K562 (cell line): Measurements from ENCODE around the gene FTSJ1. TPM values are rescaled to one million over a fixed set of nuclear protein-coding genes. Genes with fewer than 3 reads are reported as not detected.

Experiments
- BMI1 ChIP-seq: fragments of 150-350 bp; IDR thresholded peaks from 2 replicates; pipeline ENCODE4 v1.6.1; 2014; ENCODE audit warnings: low read length
- CBX1 ChIP-seq: sonication (generic); IDR thresholded peaks from 2 replicates; pipeline ENCODE4 v1.6.1; 2016; ENCODE audit warnings: antibody characterized with exemption, low read depth, mild to moderate bottlenecking
- CBX2 ChIP-seq: fragments of 200-600 bp; sonication (generic); IDR thresholded peaks from one replicate; pipeline ENCODE4 v1.6.1; 2012; ENCODE audit warnings: mild to moderate bottlenecking, low read length, inconsistent platforms; ENCODE audit not compliant: insufficient read depth, poor library complexity, severe bottlenecking
- CHD2 ChIP-seq: IDR thresholded peaks from 2 replicates; pipeline ENCODE4 v1.6.1; 2011; ENCODE audit warnings: low read depth, low read length
- DDX20 ChIP-seq: fragments of 450-650 bp; IDR thresholded peaks from 2 replicates; pipeline ENCODE4 v1.6.1; 2016; ENCODE audit warnings: missing genetic modification characterization, low read depth, mild to moderate bottlenecking, missing compliant biosample characterization, moderate library complexity
- E2F3 ChIP-seq: fragments of 250-450 bp; sonication (Bioruptor Pico); IDR thresholded peaks from 2 replicates; pipeline ENCODE4 v1.4.0; 2020; ENCODE audit warnings: mild to moderate bottlenecking
- EHMT2 ChIP-seq: fragments of 450-650 bp; IDR thresholded peaks from 2 replicates; pipeline ENCODE4 v1.6.1; 2018; ENCODE audit warnings: antibody characterized with exemption
- HNRNPLL ChIP-seq: fragments of 200-400 bp; formaldehyde crosslinking; IDR thresholded peaks from 2 replicates; pipeline ENCODE4 v1.6.1; 2017; ENCODE audit warnings: low read length, low read depth, mild to moderate bottlenecking; ENCODE audit not compliant: poor library complexity, severe bottlenecking
- ILF3 ChIP-seq: fragments of 450-650 bp; IDR thresholded peaks from 2 replicates; pipeline ENCODE4 v1.6.1; 2018; ENCODE audit warnings: antibody characterized with exemption, mild to moderate bottlenecking, moderate library complexity, borderline replicate concordance
- KDM5B ChIP-seq: fragments of 200-600 bp; sonication (generic); IDR thresholded peaks from 2 replicates; pipeline ENCODE4 v1.6.1; 2012; ENCODE audit warnings: low read depth, mild to moderate bottlenecking, moderate library complexity, low read length, control low read depth, inconsistent platforms; ENCODE audit not compliant: insufficient replicate concordance
- NR1H2 ChIP-seq: sonication (generic); formaldehyde crosslinking; IDR thresholded peaks from 2 replicates; pipeline ENCODE4 v1.4.0; 2020; ENCODE audit warnings: mild to moderate bottlenecking, missing genetic modification reagents
- NR3C1 ChIP-seq: sonication (generic); formaldehyde crosslinking; IDR thresholded peaks from 2 replicates; pipeline ENCODE4 v1.8.1; 2022; ENCODE audit warnings: missing genetic modification reagents
- POLR2H ChIP-seq: IDR thresholded peaks from 2 replicates; pipeline ENCODE4 v1.6.1; 2016; ENCODE audit warnings: missing genetic modification characterization, low read depth, mild to moderate bottlenecking, control low read depth, missing compliant biosample characterization, moderate library complexity
- RAD51 ChIP-seq: fragments of 450-650 bp; IDR thresholded peaks from 2 replicates; pipeline ENCODE4 v1.7.1; 2016; ENCODE audit warnings: low read depth, mild to moderate bottlenecking, borderline replicate concordance
- U2AF2 ChIP-seq: fragments of 200-400 bp; formaldehyde crosslinking; optimal IDR thresholded peaks from 2 replicates; pipeline ENCODE3; 2017; ENCODE audit warnings: low read depth, mild to moderate bottlenecking, low read length
- XRCC5 ChIP-seq: fragments of 200-400 bp; formaldehyde crosslinking; IDR thresholded peaks from 2 replicates; pipeline ENCODE4 v1.6.1; 2017; ENCODE audit warnings: low read depth, mild to moderate bottlenecking, low read length
- ZNF239 ChIP-seq: fragments of 250-450 bp; sonication (Bioruptor Pico); IDR thresholded peaks from 2 replicates; pipeline ENCODE4 v1.4.0; 2020; ENCODE audit warnings: mild to moderate bottlenecking
- ZNF263 ChIP-seq: sonication (generic); formaldehyde crosslinking; IDR thresholded peaks from 2 replicates; pipeline ENCODE4 v1.8.0; 2022; ENCODE audit warnings: mild to moderate bottlenecking, missing genetic modification reagents, borderline replicate concordance
- ZNF280A ChIP-seq: fragments of 450-650 bp; IDR thresholded peaks from 2 replicates; pipeline ENCODE4 v1.6.1; 2018; ENCODE audit warnings: mild to moderate bottlenecking, low read depth; ENCODE audit not compliant: partially characterized antibody
- ZNF592 ChIP-seq: fragments of 450-650 bp; IDR thresholded peaks from 2 replicates; pipeline ENCODE4 v1.6.1; 2017; ENCODE audit warnings: antibody characterized with exemption, mild to moderate bottlenecking
- ZNF76 ChIP-seq: fragments of 250-450 bp; sonication (Bioruptor Pico); IDR thresholded peaks from 2 replicates; pipeline ENCODE4 v1.4.0; 2020; ENCODE audit warnings: mild to moderate bottlenecking, moderate library complexity, borderline replicate concordance
- ZNF785 ChIP-seq: fragments of 250-450 bp; sonication (Bioruptor Pico); IDR thresholded peaks from 2 replicates; pipeline ENCODE4 v1.4.0; 2020; ENCODE audit warnings: mild to moderate bottlenecking
- polyA plus RNA-seq, 8 experiments: library from polyadenylated mRNA; depleted of rRNA in 4 of 8; stranded (reverse) in 5 of 8; unstranded in 3 of 8; fragments of >200 nt; fragmentation: Nextera tagmentation in 2 of 8; fragmentation: Illumina TruSeq in 1 of 8; extraction: Ambion mirVana in 2 of 8; extraction: Trizol in 1 of 8; gene quantifications; 2 replicates each; pipeline versions ENCODE4 v1.2.1 to v1.2.3, GENCODE V29; 2011 to 2014; ENCODE audit warnings: inconsistent platforms in 1 of 8, missing spikeins in 1 of 8
- total RNA-seq, 7 experiments: library from RNA; depleted of rRNA in 6 of 7; stranded (reverse); fragments of >200 nt in 6 of 7; fragmentation: Illumina TruSeq in 2 of 7; extraction: Trizol in 2 of 7; gene quantifications; 2 replicates each; pipeline versions ENCODE4 v1.2.1 to v1.2.3, GENCODE V29; 2011 to 2021; ENCODE audit warnings: low replicate concordance in 1 of 7

The FTSJ1 gene
- total and polyA plus RNA-seq, 9 of the 15 experiments (the other 6 are each of a cell fraction or from before 2014, with no cell fraction given), result 12.2 to 95.6 (median 71.6) TPM

GRCh38 chrX:48475774-48476577, at the start of gene FTSJ1 (continued):
- TF ChIP-seq ZNF76 (CRISPR knock-in tag) (no peak), ZNF280A (no peak), ZNF263 (peak; percentile 16; the same call in 1 of the 2 replicates), EHMT2 (no peak), ZNF239 (CRISPR knock-in tag) (no peak), NR3C1 (no peak), POLR2H (tag) (no peak), ZNF785 (no peak), ZNF592 (no peak), HNRNPLL (peak; percentile 71), CBX2 (no peak), U2AF2 (no peak), XRCC5 (0 out of 2 replicates have a peak, but pooled peaks have one; percentile 48), CHD2 (peak; percentile 31), CBX1 (no peak), DDX20 (no peak), ILF3 (no peak), RAD51 (no peak), KDM5B (peak; percentile 63), NR1H2 (0 out of 2 replicates have a peak, but pooled peaks have one; percentile 50), E2F3 (no peak), BMI1 (no peak)
